K562 (cell line): ENCODE results near the gene TAAR2. TPM values are rescaled to one million over a fixed set of nuclear protein-coding genes. Genes with fewer than 3 reads are reported as not detected.

Experiments
- ATAC-seq: fragments of 200-7000 bp; cut with Tn5 transposase; 3 replicates; pipeline ENCODE4 v1.9.1; 2020; ENCODE audit warnings: moderate library complexity
- BruUV-seq: library from RNA; stranded (reverse); fragments of 400-500 nt; replicated peaks from 2 replicates; lab custom pipeline; 2021; lab: Mats Ljungman, UMichigan
- CTCF ChIA-PET: fragments of 300-600 bp; formaldehyde crosslinking; extraction: SDS; loops from one replicate; lab custom pipeline; 2021; ENCODE audit warnings: low intra/inter-chr PET ratio; lab: Yijun Ruan, JAX
- POLR2A ChIA-PET: fragments of 300-600, 350-650 bp; sonication (Branson Sonifier 250); formaldehyde crosslinking; extraction: SDS; loops from one replicate; lab custom pipeline; 2021; ENCODE audit warnings: antibody characterized with exemption, inconsistent platforms; lab: Yijun Ruan, JAX
- DNase-seq, 4 experiments: peaks; one replicate each; pipeline versions ENCODE4 v3.0.0 to v3.0.0-alpha.2; 2011 to 2018; ENCODE audit warnings: low spot score in 3 of 4, mixed read lengths in 3 of 4; ENCODE audit errors: extremely low read depth in 1 of 4
- FAIRE-seq: peaks from 2 replicates; lab custom pipeline; 2011; peaks lifted over from hg19 to GRCh38; lab: Jason Lieb, UNC
- H2AFZ ChIP-seq: 2 replicates; pipeline ENCODE4 v1.6.0; 2011; ENCODE audit warnings: low read depth, low read length, control low read depth, inconsistent platforms
- H3K27ac ChIP-seq: fragments of 200-600 bp; 3 replicates; pipeline ENCODE4 v1.8.0; 2011; ENCODE audit warnings: low read depth, mild to moderate bottlenecking, control low read depth, inconsistent platforms, low read length, moderate library complexity, mixed read lengths; ENCODE audit errors: extremely low read depth
- H3K27me3 ChIP-seq, 2 experiments: fragments of 300-600 bp in 1 of 2; 2 replicates in 1 of 2; 3 replicates in 1 of 2; pipeline versions ENCODE4 v1.6.0 to v1.8.0; 2011; ENCODE audit warnings: inconsistent platforms in 2 of 2, low read length in 2 of 2, mild to moderate bottlenecking in 1 of 2, mixed read lengths in 1 of 2, moderate library complexity in 1 of 2; ENCODE audit not compliant: control insufficient read depth in 2 of 2, insufficient read depth in 2 of 2
- H3K36me3 ChIP-seq: fragments of 300-600 bp; 3 replicates; pipeline ENCODE4 v1.8.0; 2011; ENCODE audit warnings: mild to moderate bottlenecking, low read length, inconsistent platforms; ENCODE audit not compliant: control insufficient read depth, insufficient read depth
- H3K4me1 ChIP-seq, 2 experiments: fragments of 200-600 bp in 1 of 2; replicated peaks in 1 of 2; 2 replicates in 1 of 2; 3 replicates in 1 of 2; pipeline versions ENCODE4 v1.5.1 to v1.8.0; 2011; ENCODE audit warnings: inconsistent platforms in 2 of 2, low read length in 2 of 2, mild to moderate bottlenecking in 1 of 2, mixed read lengths in 1 of 2, moderate library complexity in 1 of 2; ENCODE audit not compliant: control insufficient read depth in 2 of 2, insufficient read depth in 2 of 2
- H3K4me2 ChIP-seq: 2 replicates; pipeline ENCODE4 v1.6.1; 2011; ENCODE audit warnings: low read length, control low read depth, inconsistent platforms, mixed read lengths; ENCODE audit not compliant: insufficient read depth
- H3K4me3 ChIP-seq: fragments of 200-600 bp; sonication (generic), shearing (Covaris generic); 2 replicates; pipeline ENCODE4 v1.5.1; 2016; ENCODE audit warnings: control low read depth, inconsistent platforms
- H3K79me2 ChIP-seq: fragments of 200-600 bp; 3 replicates; pipeline ENCODE4 v1.8.0; 2011; ENCODE audit warnings: low read length, inconsistent platforms; ENCODE audit not compliant: control insufficient read depth, insufficient read depth
- H3K9ac ChIP-seq, 2 experiments: 2 replicates each; pipeline versions ENCODE4 v1.6.0 to v1.6.1; 2011; ENCODE audit warnings: low read depth in 2 of 2, low read length in 2 of 2, control low read depth in 1 of 2, inconsistent platforms in 1 of 2, mild to moderate bottlenecking in 1 of 2, mixed read lengths in 1 of 2; ENCODE audit not compliant: insufficient read depth in 1 of 2
- H3K9me1 ChIP-seq: one replicate; pipeline ENCODE4 v1.6.0; 2011; ENCODE audit warnings: inconsistent platforms, mild to moderate bottlenecking, low read length, moderate library complexity; ENCODE audit not compliant: control insufficient read depth, insufficient read depth
- H3K9me3 ChIP-seq: replicated peaks from 2 replicates; pipeline ENCODE4 v1.5.1; 2011; ENCODE audit warnings: low read depth, low read length, inconsistent platforms; ENCODE audit not compliant: control insufficient read depth, insufficient read depth
- H4K20me1 ChIP-seq: replicated peaks from 2 replicates; pipeline ENCODE4 v1.6.1; 2011; ENCODE audit warnings: low read length, inconsistent platforms, mixed read lengths; ENCODE audit not compliant: control insufficient read depth, insufficient read depth
- ARID1B ChIP-seq: fragments of 450-650 bp; IDR thresholded peaks from 2 replicates; pipeline ENCODE4 v1.6.1; 2016; ENCODE audit warnings: antibody characterized with exemption, mild to moderate bottlenecking, inconsistent platforms
- ARID2 ChIP-seq: fragments of 450-650 bp; IDR thresholded peaks from 2 replicates; pipeline ENCODE4 v1.6.1; 2017; ENCODE audit warnings: antibody characterized with exemption, mild to moderate bottlenecking
- BRCA1 ChIP-seq, 2 experiments: fragments of 450-650 bp in 1 of 2; sonication (generic) in 1 of 2; formaldehyde crosslinking in 1 of 2; IDR thresholded peaks; 2 replicates each; pipeline versions ENCODE4 v1.5.0 to v1.6.1; 2017 to 2020; ENCODE audit warnings: mild to moderate bottlenecking in 1 of 2, missing genetic modification reagents in 1 of 2
- CXXC5 ChIP-seq: fragments of 250-450 bp; sonication (Bioruptor Pico); IDR thresholded peaks from 2 replicates; pipeline ENCODE4 v1.8.0; 2022; ENCODE audit warnings: inconsistent platforms, mild to moderate bottlenecking, moderate library complexity
- FOXJ3 ChIP-seq: sonication (generic); formaldehyde crosslinking; IDR thresholded peaks from 2 replicates; pipeline ENCODE4 v1.4.0; 2020; ENCODE audit warnings: mild to moderate bottlenecking, missing genetic modification reagents
- KLF13 ChIP-seq: fragments of 450-650 bp; IDR thresholded peaks from 2 replicates; pipeline ENCODE4 v1.6.1; 2016; ENCODE audit warnings: missing genetic modification characterization, low read depth, mild to moderate bottlenecking, missing compliant biosample characterization, moderate library complexity, borderline replicate concordance
- PHB2 ChIP-seq: fragments of 450-650 bp; IDR thresholded peaks from 2 replicates; pipeline ENCODE4 v1.6.1; 2017; ENCODE audit warnings: low read depth
- RBBP5 ChIP-seq: fragments of 200-600 bp; sonication (generic); IDR thresholded peaks from 2 replicates; pipeline ENCODE4 v1.6.1; 2012; ENCODE audit warnings: borderline replicate concordance, mild to moderate bottlenecking, low read length, control low read depth, inconsistent platforms; ENCODE audit not compliant: insufficient read depth, poor library complexity, severe bottlenecking
- SRSF9 ChIP-seq: fragments of 200-400 bp; formaldehyde crosslinking; IDR thresholded peaks from 2 replicates; pipeline ENCODE4 v1.6.1; 2017; ENCODE audit warnings: low read depth, low read length, borderline replicate concordance
- TAF7 ChIP-seq: fragments of 450-650 bp; IDR thresholded peaks from 2 replicates; pipeline ENCODE4 v1.6.1; 2016; ENCODE audit warnings: missing genetic modification characterization, missing compliant biosample characterization
- TSC22D4 ChIP-seq: fragments of 450-650 bp; IDR thresholded peaks from 2 replicates; pipeline ENCODE4 v1.6.1; 2016; ENCODE audit warnings: missing genetic modification characterization, missing biosample characterization, control low read depth
- ZNF239 ChIP-seq: fragments of 250-450 bp; sonication (Bioruptor Pico); IDR thresholded peaks from 2 replicates; pipeline ENCODE4 v1.4.0; 2020; ENCODE audit warnings: mild to moderate bottlenecking
- ZNF263 ChIP-seq: sonication (generic); formaldehyde crosslinking; IDR thresholded peaks from 2 replicates; pipeline ENCODE4 v1.8.0; 2022; ENCODE audit warnings: mild to moderate bottlenecking, missing genetic modification reagents, borderline replicate concordance
- ZNF324 ChIP-seq: fragments of 250-450 bp; sonication (Bioruptor Pico); IDR thresholded peaks from 2 replicates; pipeline ENCODE4 v1.4.0; 2020; ENCODE audit warnings: mild to moderate bottlenecking
- ZNF444 ChIP-seq: fragments of 250-450 bp; sonication (Bioruptor Pico); IDR thresholded peaks from 2 replicates; pipeline ENCODE4 v1.4.0; 2020; ENCODE audit warnings: mild to moderate bottlenecking, moderate library complexity
- ZNF764 ChIP-seq: fragments of 250-450 bp; sonication (Bioruptor Pico); IDR thresholded peaks from 2 replicates; pipeline ENCODE4 v1.4.0; 2020; ENCODE audit warnings: low read depth, mild to moderate bottlenecking, moderate library complexity
- WGBS: fragments of 100-300 bp; shearing (Covaris generic); methylation state at CpG from one replicate; pipeline ENCODE4 v1.1.6; 2016; ENCODE audit warnings: low coverage, mixed read lengths; ENCODE audit not compliant: insufficient coverage; ENCODE audit errors: missing lambda C conversion rate; 5-methylcytosine and 5-hydroxymethylcytosine counted together
- in situ Hi-C: fragments of 300-500 bp; cut with MboI; formaldehyde crosslinking; loops from 4 replicates; pipeline ENCODE4 v1.15.0; 2018; ENCODE audit warnings: inconsistent platforms, mixed read lengths
- intact Hi-C: fragments of 100-400 bp; cut with micrococcal nuclease; formaldehyde crosslinking; loops from 2 replicates; pipeline ENCODE4 v1.14.2; 2022
- polyA plus RNA-seq, 8 experiments: library from polyadenylated mRNA; depleted of rRNA in 4 of 8; stranded (reverse) in 5 of 8; unstranded in 3 of 8; fragments of >200 nt; fragmentation: Nextera tagmentation in 2 of 8; fragmentation: Illumina TruSeq in 1 of 8; extraction: Ambion mirVana in 2 of 8; extraction: Trizol in 1 of 8; gene quantifications; 2 replicates each; pipeline versions ENCODE4 v1.2.1 to v1.2.3, GENCODE V29; 2011 to 2014; ENCODE audit warnings: inconsistent platforms in 1 of 8, missing spikeins in 1 of 8
- total RNA-seq, 7 experiments: library from RNA; depleted of rRNA in 6 of 7; stranded (reverse); fragments of >200 nt in 6 of 7; fragmentation: Illumina TruSeq in 2 of 7; extraction: Trizol in 2 of 7; gene quantifications; 2 replicates each; pipeline versions ENCODE4 v1.2.1 to v1.2.3, GENCODE V29; 2011 to 2021; ENCODE audit warnings: low replicate concordance in 1 of 7
- TF ChIP-seq, protein P1 (sequence below): fragments of 150-350 bp; IDR thresholded peaks from 2 replicates; pipeline ENCODE4 v1.6.1; 2014; ENCODE audit warnings: low read depth, mild to moderate bottlenecking, low read length, borderline replicate concordance

TAAR2 gene
- total and polyA plus RNA-seq, 9 of the 15 experiments (the other 6 are each of a cell fraction or from before 2014, with no cell fraction given): not detected

DNA sequence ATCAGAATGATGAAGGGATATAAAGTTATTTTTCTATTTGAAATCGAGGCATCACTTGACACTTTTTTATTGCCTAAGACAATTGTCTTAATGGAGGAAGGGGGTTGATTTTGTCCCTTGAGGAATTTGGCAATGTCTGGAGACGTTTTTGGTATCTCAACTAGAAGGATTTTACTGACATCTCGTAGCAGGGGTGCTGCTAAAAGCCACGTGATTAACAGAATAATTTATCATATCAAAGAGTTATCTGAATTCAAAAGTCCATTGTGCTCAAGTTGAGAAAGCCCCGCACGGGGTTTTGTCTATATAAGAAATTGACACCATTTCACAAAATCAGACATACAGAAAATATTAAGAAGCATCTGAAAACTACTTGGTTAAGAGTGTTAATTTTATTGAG, 55.5 kb downstream of the TAAR2 start:
- no peaks in the 10 kb centered on the region for H3K4me1 ChIP-seq
- H3K79me2 ChIP-seq: no peaks in the 10 kb centered on the region
- POLR2A ChIA-PET: no interaction called here
- peaks cover 0 to 7% of the 10 kb centered on the region in 2 experiments; a peak in 2 of 5 replicates for H3K27me3 ChIP-seq
- no peak for ATAC-seq
- H3K4me3 ChIP-seq: no peak overlapping the region
- H4K20me1 ChIP-seq: no peaks in the 10 kb centered on the region
- WGBS: 0% methylated on average over 6 of the region's 6 CpGs
- intact Hi-C loops (no loop called here), in situ Hi-C loops (no loop called here)
- no peak for DNase-seq
- H3K9me3 ChIP-seq: no peaks in the 10 kb centered on the region
- no peak overlapping the region for H3K4me2 ChIP-seq
- H3K36me3 ChIP-seq: no peaks in the 10 kb centered on the region
- H3K27ac ChIP-seq: no peak overlapping the region
- H2AFZ ChIP-seq: no peak overlapping the region
- TF ChIP-seq TSC22D4 (no peak), ZNF263 (CRISPR knock-in tag) (no peak), CXXC5 (CRISPR knock-in tag) (no peak), ARID1B (no peak), ZNF764 (CRISPR knock-in tag) (no peak), ARID2 (no peak), ZNF324 (CRISPR knock-in tag) (no peak), TAF7 (tag) (no peak), PHB2 (no peak), BRCA1 (IDR thresholded peaks at IDR 0.05) (no peak), BRCA1 (CRISPR knock-in tag; IDR thresholded peaks at IDR 0.05) (no peak), FOXJ3 (no peak), RBBP5 (no peak), KLF13 (no peak), SRSF9 (no peak), ZNF444 (CRISPR knock-in tag) (no peak), ZNF239 (no peak)
- TF ChIP-seq, protein P1, sequence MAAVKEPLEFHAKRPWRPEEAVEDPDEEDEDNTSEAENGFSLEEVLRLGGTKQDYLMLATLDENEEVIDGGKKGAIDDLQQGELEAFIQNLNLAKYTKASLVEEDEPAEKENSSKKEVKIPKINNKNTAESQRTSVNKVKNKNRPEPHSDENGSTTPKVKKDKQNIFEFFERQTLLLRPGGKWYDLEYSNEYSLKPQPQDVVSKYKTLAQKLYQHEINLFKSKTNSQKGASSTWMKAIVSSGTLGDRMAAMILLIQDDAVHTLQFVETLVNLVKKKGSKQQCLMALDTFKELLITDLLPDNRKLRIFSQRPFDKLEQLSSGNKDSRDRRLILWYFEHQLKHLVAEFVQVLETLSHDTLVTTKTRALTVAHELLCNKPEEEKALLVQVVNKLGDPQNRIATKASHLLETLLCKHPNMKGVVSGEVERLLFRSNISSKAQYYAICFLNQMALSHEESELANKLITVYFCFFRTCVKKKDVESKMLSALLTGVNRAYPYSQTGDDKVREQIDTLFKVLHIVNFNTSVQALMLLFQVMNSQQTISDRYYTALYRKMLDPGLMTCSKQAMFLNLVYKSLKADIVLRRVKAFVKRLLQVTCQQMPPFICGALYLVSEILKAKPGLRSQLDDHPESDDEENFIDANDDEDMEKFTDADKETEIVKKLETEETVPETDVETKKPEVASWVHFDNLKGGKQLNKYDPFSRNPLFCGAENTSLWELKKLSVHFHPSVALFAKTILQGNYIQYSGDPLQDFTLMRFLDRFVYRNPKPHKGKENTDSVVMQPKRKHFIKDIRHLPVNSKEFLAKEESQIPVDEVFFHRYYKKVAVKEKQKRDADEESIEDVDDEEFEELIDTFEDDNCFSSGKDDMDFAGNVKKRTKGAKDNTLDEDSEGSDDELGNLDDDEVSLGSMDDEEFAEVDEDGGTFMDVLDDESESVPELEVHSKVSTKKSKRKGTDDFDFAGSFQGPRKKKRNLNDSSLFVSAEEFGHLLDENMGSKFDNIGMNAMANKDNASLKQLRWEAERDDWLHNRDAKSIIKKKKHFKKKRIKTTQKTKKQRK: no peak
- no peak for FAIRE-seq
- no peak overlapping the region for H3K9ac ChIP-seq
- CTCF ChIA-PET: no interaction called here
- H3K9me1 ChIP-seq: no peaks in the 10 kb centered on the region
- BruUV-seq: no TSS peak
